Natural killer cell treated with Interleukin-12 subunit alpha and Interleukin-12 subunit beta and Interleukin-15 and Interleukin-18, amount 100 ng/mL, for 72 hours (primary cell): Measurements from ENCODE around the gene SLIT3. TPM values are rescaled to one million over a fixed set of nuclear protein-coding genes. Genes with fewer than 3 reads are reported as not detected.

Source experiments
- ATAC-seq, 2 donors: fragments of 150-1000 bp; cut with Tn5 transposase in 1 of 2; sonication (Bioruptor Pico), chemical (Tn5 transposase) in 1 of 2; 2 replicates each; pipeline ENCODE4 v1.10.0; 2021
- DNase-seq: peaks from one replicate; pipeline ENCODE4 v3.0.0; 2022; ENCODE audit warnings: low spot score
- H3K27ac Mint-ChIP-seq, 2 donors: 1 replicate in 1 of 2; 2 replicates in 1 of 2; pipeline ENCODE4 v1.8.0; 2022; ENCODE audit warnings: mixed read lengths in 2 of 2, mild to moderate bottlenecking in 1 of 2, moderate library complexity in 1 of 2
- H3K27me3 Mint-ChIP-seq, 2 donors: 1 replicate in 1 of 2; 2 replicates in 1 of 2; pipeline ENCODE4 v1.8.0; 2022; ENCODE audit warnings: mixed read lengths in 2 of 2
- H3K36me3 Mint-ChIP-seq: one replicate; pipeline ENCODE4 v1.8.0; 2022; ENCODE audit warnings: mixed read lengths
- H3K4me1 Mint-ChIP-seq, 2 donors: 1 replicate in 1 of 2; 2 replicates in 1 of 2; pipeline ENCODE4 v1.8.0; 2022; ENCODE audit warnings: low read depth in 2 of 2, mixed read lengths in 2 of 2, mild to moderate bottlenecking in 1 of 2
- H3K4me3 Mint-ChIP-seq: one replicate; pipeline ENCODE4 v1.8.0; 2022; ENCODE audit warnings: mixed read lengths
- H3K9me3 Mint-ChIP-seq: 2 replicates; pipeline ENCODE4 v1.8.0; 2022; ENCODE audit warnings: mixed read lengths
- total RNA-seq, 2 donors: library from RNA; stranded (reverse); gene quantifications; one replicate each; pipeline ENCODE4 v1.2.3, GENCODE V29; 2022

The SLIT3 gene
- total RNA-seq, 2 donors from 2014 or later, result 0.14 TPM; not detected in 1

- H3K36me3 Mint-ChIP-seq, result no peaks in the 10 kb centered on the region
- no peak overlapping the region for H3K4me3 Mint-ChIP-seq
- H3K9me3 Mint-ChIP-seq, result no peaks in the 10 kb centered on the region
- DNase-seq, result no peak
- no peak for ATAC-seq
- peaks cover 0 to 5% of the 10 kb centered on the region in 2 donors for H3K4me1 Mint-ChIP-seq
- H3K27me3 Mint-ChIP-seq, result peaks cover 0 to 3% of the 10 kb centered on the region in 2 donors
- no peak overlapping the region for H3K27ac Mint-ChIP-seq
Measured at GRCh38 chr5:168790002-168790635, 510.8 kb downstream of the SLIT3 start.

- Mint-ChIP-seq H3K36me3 (no peaks in the 10 kb centered on the region), H3K4me1 (peaks cover 0 to 5% of the 10 kb centered on the region in 2 donors), H3K4me3 (no peak overlapping the region), H3K27ac (no peak overlapping the region), H3K27me3 (peaks cover 0 to 3% of the 10 kb centered on the region in 2 donors), H3K9me3 (no peaks in the 10 kb centered on the region)
- ATAC-seq (no peak), DNase-seq (no peak)
Measured at GRCh38 chr5:168788786-168789185, 512.2 kb downstream of the SLIT3 start.

- Mint-ChIP-seq H3K27me3 (peaks cover under 1 to 3% of the 10 kb centered on the region in 2 donors), H3K9me3 (no peaks in the 10 kb centered on the region), H3K4me3 (no peak overlapping the region), H3K4me1 (no peaks in the 10 kb centered on the region), H3K27ac (no peak overlapping the region), H3K36me3 (no peaks in the 10 kb centered on the region)
- no peak for DNase-seq
- ATAC-seq, result no peak
Measured at GRCh38 chr5:168788107-168788506, 512.8 kb downstream of the SLIT3 start.

DNA sequence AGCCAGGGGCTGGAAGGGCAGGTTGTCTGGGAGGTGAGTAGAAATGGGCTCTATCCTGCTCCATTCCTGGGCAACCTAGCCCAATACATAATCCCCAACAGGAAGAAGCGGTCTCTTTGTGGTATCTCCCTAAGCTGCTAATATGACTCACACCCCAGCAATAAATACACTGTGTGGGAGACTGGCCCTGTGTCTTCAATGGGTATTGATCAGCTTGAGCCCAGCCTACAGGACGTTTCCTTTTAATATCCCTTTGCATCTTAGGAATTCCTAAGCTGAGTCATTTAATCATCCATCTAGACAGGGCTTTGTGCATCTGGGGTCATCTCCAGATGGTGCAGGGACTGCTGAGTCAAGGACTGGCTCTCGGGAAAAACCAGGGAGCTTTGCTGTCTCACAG lies 514.8 kb downstream of the SLIT3 start:
- Mint-ChIP-seq H3K36me3 (no peaks in the 10 kb centered on the region), H3K27ac (no peak overlapping the region), H3K4me1 (no peaks in the 10 kb centered on the region), H3K9me3 (no peaks in the 10 kb centered on the region), H3K4me3 (no peak overlapping the region), H3K27me3 (peaks cover 7 to 8% of the 10 kb centered on the region in 2 donors)
- DNase-seq (no peak), ATAC-seq (no peak)

GRCh38 chr5:168784454-168784853 lies 516.5 kb downstream of the SLIT3 start:
- no peak for ATAC-seq
- Mint-ChIP-seq H3K9me3 (no peaks in the 10 kb centered on the region), H3K4me1 (no peaks in the 10 kb centered on the region), H3K27ac (no peak overlapping the region), H3K36me3 (no peaks in the 10 kb centered on the region), H3K4me3 (no peak overlapping the region), H3K27me3 (peaks cover 5 to 14% of the 10 kb centered on the region in 2 donors)
- no peak for DNase-seq

GRCh38 chr5:168781941-168782571 lies 518.9 kb downstream of the SLIT3 start:
- Mint-ChIP-seq H3K4me1 (no peaks in the 10 kb centered on the region), H3K27ac (no peak overlapping the region)
- no peak for ATAC-seq

GRCh38 chr5:168780888-168781287 lies 520.1 kb downstream of the SLIT3 start:
- Mint-ChIP-seq H3K27me3 (peaks cover 5 to 14% of the 10 kb centered on the region in 2 donors), H3K36me3 (no peaks in the 10 kb centered on the region), H3K4me3 (no peak overlapping the region), H3K27ac (no peak overlapping the region), H3K9me3 (no peaks in the 10 kb centered on the region), H3K4me1 (no peaks in the 10 kb centered on the region)
- DNase-seq (no peak), ATAC-seq (no peak)

More at GRCh38 chr5:168781941-168782571, 518.9 kb downstream of the SLIT3 start:
- Mint-ChIP-seq H3K36me3 (no peaks in the 10 kb centered on the region), H3K9me3 (no peaks in the 10 kb centered on the region), H3K27me3 (peaks cover 5 to 14% of the 10 kb centered on the region in 2 donors), H3K4me3 (no peak overlapping the region)
- DNase-seq, result no peak

DNA sequence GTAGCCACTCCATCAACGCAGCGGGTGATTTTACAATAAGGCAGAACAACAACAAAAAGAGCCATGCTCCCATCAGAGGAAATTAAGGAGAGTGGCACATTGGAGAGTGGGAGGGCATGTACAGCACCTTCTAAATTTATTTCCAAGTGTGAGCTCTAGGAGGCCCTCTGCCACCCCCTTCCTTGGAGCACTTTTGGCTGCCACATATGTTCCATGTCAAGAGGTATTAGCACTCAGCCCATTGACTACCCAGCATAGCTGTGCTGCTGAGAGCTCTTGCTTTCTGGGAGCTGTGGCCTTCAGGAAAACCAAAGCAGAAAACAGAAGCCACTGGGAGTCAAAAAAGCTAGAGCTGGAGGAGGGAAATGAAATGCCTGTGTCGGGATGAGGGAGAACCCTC lies 521.6 kb downstream of the SLIT3 start:
- H3K27ac Mint-ChIP-seq, result no peak overlapping the region
- ATAC-seq, result no peak
- H3K9me3 Mint-ChIP-seq, result no peaks in the 10 kb centered on the region
- no peak overlapping the region for H3K4me3 Mint-ChIP-seq
- DNase-seq, result no peak
- no peaks in the 10 kb centered on the region for H3K4me1 Mint-ChIP-seq
- H3K36me3 Mint-ChIP-seq, result no peaks in the 10 kb centered on the region
- peaks cover 5 to 14% of the 10 kb centered on the region in 2 donors for H3K27me3 Mint-ChIP-seq

DNA sequence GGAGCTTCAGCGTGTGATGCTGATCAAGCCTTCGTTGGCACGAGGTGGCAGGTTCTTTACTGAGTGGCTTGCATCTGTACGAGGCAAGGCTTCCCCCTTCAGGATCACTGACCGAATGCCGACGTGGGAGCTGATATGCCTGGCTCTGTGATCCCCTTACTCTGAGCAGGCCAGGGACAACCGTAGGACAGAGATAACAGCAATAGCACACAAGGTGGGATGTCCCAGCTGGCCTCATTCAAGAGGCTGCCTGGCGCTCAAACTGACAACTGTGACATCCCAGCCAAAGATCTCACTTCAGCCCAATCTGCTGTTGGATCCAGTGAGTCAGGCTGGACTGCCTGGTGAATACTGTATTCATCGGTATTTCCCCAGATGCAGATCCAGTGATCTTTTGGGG lies 522.4 kb downstream of the SLIT3 start:
- Mint-ChIP-seq H3K4me1 (no peaks in the 10 kb centered on the region), H3K27me3 (peaks cover 5 to 14% of the 10 kb centered on the region in 2 donors)

DNA sequence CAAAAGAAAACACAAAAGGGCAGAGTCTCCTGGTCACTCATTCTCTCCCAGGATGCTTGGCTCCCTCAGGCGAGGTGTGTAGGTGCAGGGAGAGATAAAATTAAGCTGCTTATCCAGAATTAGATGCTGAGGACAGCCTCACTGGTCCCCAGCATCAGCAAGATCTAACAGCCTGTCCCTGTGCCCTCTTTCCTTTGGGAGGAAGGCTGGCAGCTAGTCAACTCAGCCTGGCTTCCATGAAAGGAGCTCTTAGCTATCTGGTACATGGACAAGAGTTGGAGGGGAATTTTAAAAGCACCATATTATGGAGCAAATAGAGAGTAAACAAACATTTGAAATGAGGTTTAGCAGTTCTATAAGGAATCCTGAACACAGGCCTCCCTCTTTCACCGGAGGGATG lies 523.3 kb downstream of the SLIT3 start:
- no peak for ATAC-seq
- Mint-ChIP-seq H3K4me3 (no peak overlapping the region), H3K4me1 (no peaks in the 10 kb centered on the region), H3K36me3 (no peaks in the 10 kb centered on the region), H3K9me3 (no peaks in the 10 kb centered on the region), H3K27ac (no peak overlapping the region), H3K27me3 (peaks cover 3 to 8% of the 10 kb centered on the region in 2 donors)
- DNase-seq, result no peak

More for the DNA sequence above, 522.4 kb downstream of the SLIT3 start:
- Mint-ChIP-seq H3K4me3 (no peak overlapping the region), H3K36me3 (no peaks in the 10 kb centered on the region), H3K9me3 (no peaks in the 10 kb centered on the region), H3K27ac (no peak overlapping the region)
- DNase-seq, result no peak
- ATAC-seq, result no peak

- no peak for ATAC-seq
Measured at GRCh38 chr5:168776070-168776469, 524.9 kb downstream of the SLIT3 start.

DNA sequence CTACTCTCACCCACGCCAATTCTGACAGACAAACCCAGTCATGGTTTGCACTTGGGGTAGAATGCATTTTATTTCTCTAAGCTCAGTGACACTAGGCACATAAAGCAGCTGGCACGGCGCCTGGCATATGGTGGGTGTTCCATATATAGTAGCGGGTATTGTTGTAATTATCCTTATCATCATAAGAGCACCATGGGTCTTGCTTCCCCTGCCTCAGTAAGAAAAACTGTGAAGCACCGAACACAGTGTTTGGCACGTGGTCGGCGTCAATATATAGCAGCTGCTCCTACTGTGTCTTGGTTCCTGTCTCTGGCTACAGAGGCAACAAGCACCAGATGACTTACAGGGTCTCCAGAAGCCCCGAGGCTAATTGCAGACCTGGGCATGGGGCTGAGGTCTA lies 527.7 kb downstream of the SLIT3 start:
- H3K27ac Mint-ChIP-seq, result no peak overlapping the region
- ATAC-seq, result no peak
- no peaks in the 10 kb centered on the region for H3K27me3 Mint-ChIP-seq
- no peak for DNase-seq
- H3K4me1 Mint-ChIP-seq, result no peaks in the 10 kb centered on the region
- H3K36me3 Mint-ChIP-seq, result no peaks in the 10 kb centered on the region
- no peak overlapping the region for H3K4me3 Mint-ChIP-seq
- no peaks in the 10 kb centered on the region for H3K9me3 Mint-ChIP-seq

More at GRCh38 chr5:168776070-168776469, 524.9 kb downstream of the SLIT3 start:
- Mint-ChIP-seq H3K36me3 (no peaks in the 10 kb centered on the region), H3K27ac (no peak overlapping the region), H3K27me3 (peaks cover 0 to 6% of the 10 kb centered on the region in 2 donors), H3K4me1 (no peaks in the 10 kb centered on the region), H3K4me3 (no peak overlapping the region), H3K9me3 (no peaks in the 10 kb centered on the region)
- no peak for DNase-seq

GRCh38 chr5:168772316-168772961 lies 528.5 kb downstream of the SLIT3 start:
- Mint-ChIP-seq H3K36me3 (no peaks in the 10 kb centered on the region), H3K4me3 (no peak overlapping the region), H3K4me1 (no peaks in the 10 kb centered on the region), H3K27me3 (no peaks in the 10 kb centered on the region), H3K9me3 (no peaks in the 10 kb centered on the region), H3K27ac (no peak overlapping the region)
- ATAC-seq (no peak), DNase-seq (no peak)

GRCh38 chr5:168771678-168772077 lies 529.3 kb downstream of the SLIT3 start:
- H3K27ac Mint-ChIP-seq, result no peak overlapping the region
- H3K36me3 Mint-ChIP-seq, result no peaks in the 10 kb centered on the region
- H3K27me3 Mint-ChIP-seq, result no peaks in the 10 kb centered on the region
- DNase-seq (no peak), ATAC-seq (no peak)
- no peaks in the 10 kb centered on the region for H3K4me1 Mint-ChIP-seq
- no peaks in the 10 kb centered on the region for H3K9me3 Mint-ChIP-seq
- no peak overlapping the region for H3K4me3 Mint-ChIP-seq
